ENCODE results near the gene EML6. TPM values are rescaled to one million over a fixed set of nuclear protein-coding genes. Genes with fewer than 3 reads are reported as not detected.

EML6 gene
- total RNA-seq, 1 experiment from 2014 or later, result 1.5 TPM

- Histone ChIP-seq H2BK15ac (ENCODE audit: low read depth, low read length) (no peak overlapping the region), H3K27ac (ENCODE audit: insufficient read length, low read depth, low read length) (no peak overlapping the region), H3K9ac (ENCODE audit: extremely low read depth, insufficient read length, low read length) (no peak overlapping the region), H3K23ac (ENCODE audit: insufficient read length, low read depth, low read length) (no peak overlapping the region), H3K4me1 (ENCODE audit: insufficient read depth, low read length) (no peaks in the 10 kb centered on the region), H4K5ac (ENCODE audit: insufficient read length, low read depth, low read length) (no peak overlapping the region), H3K9me3 (ENCODE audit: control insufficient read depth, low read depth, low read length) (no peaks in the 10 kb centered on the region), H4K91ac (ENCODE audit: insufficient read length, low read depth, low read length) (no peak overlapping the region), H3K14ac (ENCODE audit: insufficient read depth, low read length) (no peak overlapping the region), H4K8ac (replicated peaks; ENCODE audit: insufficient read length, low read depth, low read length) (no peak overlapping the region), H2BK5ac (ENCODE audit: insufficient read length, low read length) (no peak overlapping the region), H3K4me2 (ENCODE audit: insufficient read depth, insufficient read length, low read length) (no peak overlapping the region), H3K18ac (ENCODE audit: insufficient read length, low read depth, low read length) (no peak overlapping the region), H2BK20ac (ENCODE audit: low read depth, low read length, poor library complexity, severe bottlenecking) (no peak overlapping the region), H3K4ac (ENCODE audit: low read depth, low read length) (no peak overlapping the region), H2AK5ac (ENCODE audit: insufficient read length, low read length) (no peak overlapping the region), H4K20me1 (ENCODE audit: control insufficient read depth, insufficient read depth, insufficient read length) (no peaks in the 10 kb centered on the region), H3T11ph (ENCODE audit: low read length) (no peak overlapping the region), H3K23me2 (ENCODE audit: insufficient read length, low read depth, low read length, poor library complexity, severe bottlenecking) (no peaks in the 10 kb centered on the region), H3K27me3 (ENCODE audit: insufficient read depth, low read length) (no peaks in the 10 kb centered on the region), H2AFZ (ENCODE audit: low read length) (no peak overlapping the region), H3K79me2 (ENCODE audit: insufficient read depth, low read length) (no peaks in the 10 kb centered on the region), H3K79me1 (ENCODE audit: insufficient read depth, low read depth, low read length, poor library complexity, severe bottlenecking) (no peaks in the 10 kb centered on the region), H3K56ac (ENCODE audit: insufficient read length, low read depth, low read length) (no peak overlapping the region), H2BK12ac (ENCODE audit: insufficient read length, low read depth, low read length) (no peak overlapping the region), H2BK120ac (ENCODE audit: low read depth, low read length, poor library complexity, severe bottlenecking) (no peak overlapping the region)
- no peak overlapping the region for H3K27ac Mint-ChIP-seq
- no peak for DNase-seq
- no CpG with 5 or more reads among the region's 3 CpGs for WGBS (ENCODE audit: extremely low coverage, insufficient read length, low lambda C conversion rate)
- H3K27me3 Mint-ChIP-seq (ENCODE audit: low read depth), result no peaks in the 10 kb centered on the region; the same call in 1 of the 2 replicates
- H3K4me3 Mint-ChIP-seq, result no peak overlapping the region
- H3K9me3 Mint-ChIP-seq, result no peaks in the 10 kb centered on the region
- H3K36me3 Mint-ChIP-seq (ENCODE audit: insufficient read depth in 1 of 3, low read depth in 3 of 3), result no peaks in the 10 kb centered on the region
- no peak for TF ChIP-seq CTCF (conservative IDR thresholded peaks at IDR 0.05)
- peaks cover 3 to 6% of the 10 kb centered on the region in 2 experiments; a peak in 3 of 4 replicates for H3K4me1 Mint-ChIP-seq
Observed at GRCh38 chr2:54678719-54679118, 44.7 kb upstream of the EML6 start.
